ENCODE measurements around the gene PCSK5. TPM values are rescaled to one million over a fixed set of nuclear protein-coding genes. Genes with fewer than 3 reads are reported as not detected.
"Not testable (repeated sequence)": the region's sequence is repeated elsewhere in the genome, so short reads cannot be mapped to it uniquely, and the experiment has no call there.

Gene PCSK5
- total RNA-seq, 1 experiment from 2014 or later: 7.5 TPM

DNA sequence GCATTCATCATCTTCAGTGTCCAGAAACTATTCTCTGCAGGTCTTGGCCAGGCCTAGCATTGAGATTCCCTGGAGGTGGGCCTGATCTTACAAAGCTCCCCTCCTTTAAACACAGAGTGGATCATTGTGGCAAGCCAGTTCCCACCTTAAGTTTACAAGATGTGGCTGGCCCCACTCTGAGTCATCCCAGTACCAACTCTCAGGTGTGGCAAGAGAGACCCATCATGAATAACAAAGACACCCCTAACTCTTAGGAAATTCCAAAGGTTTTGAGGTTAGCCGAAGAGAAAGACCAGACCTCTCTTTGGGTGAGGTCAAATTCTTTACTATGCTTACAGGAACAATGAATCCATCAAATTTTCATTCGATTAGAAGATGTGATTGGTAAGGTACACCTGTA, 425.6 kb downstream of the PCSK5 start:
- Histone ChIP-seq H2AFZ (ENCODE audit: low read length) (no peak overlapping the region), H3K79me1 (ENCODE audit: insufficient read depth, low read depth, low read length, poor library complexity, severe bottlenecking) (no peaks in the 10 kb centered on the region), H4K8ac (replicated peaks; ENCODE audit: insufficient read length, low read depth, low read length) (no peak overlapping the region), H2BK120ac (ENCODE audit: low read depth, low read length, poor library complexity, severe bottlenecking) (no peak overlapping the region), H3K4me1 (ENCODE audit: insufficient read depth, low read length) (no peaks in the 10 kb centered on the region; the same call in 1 of the 2 replicates), H3K9ac (ENCODE audit: extremely low read depth, insufficient read length, low read length) (no peak overlapping the region), H3K79me2 (ENCODE audit: insufficient read depth, low read length) (no peaks in the 10 kb centered on the region), H3K27ac (ENCODE audit: insufficient read length, low read depth, low read length) (no peak overlapping the region), H3K9me3 (ENCODE audit: control insufficient read depth, low read depth, low read length) (no peaks in the 10 kb centered on the region), H4K20me1 (ENCODE audit: control insufficient read depth, insufficient read depth, insufficient read length) (no peaks in the 10 kb centered on the region), H4K91ac (ENCODE audit: insufficient read length, low read depth, low read length) (no peak overlapping the region), H3K27me3 (ENCODE audit: insufficient read depth, low read length) (no peaks in the 10 kb centered on the region), H3K4ac (ENCODE audit: low read depth, low read length) (no peak overlapping the region), H2BK5ac (ENCODE audit: insufficient read length, low read length) (no peak overlapping the region), H3K14ac (ENCODE audit: insufficient read depth, low read length) (no peak overlapping the region), H2BK12ac (ENCODE audit: insufficient read length, low read depth, low read length) (no peak overlapping the region), H3K18ac (ENCODE audit: insufficient read length, low read depth, low read length) (no peak overlapping the region), H3K56ac (ENCODE audit: insufficient read length, low read depth, low read length) (no peak overlapping the region), H4K5ac (ENCODE audit: insufficient read length, low read depth, low read length) (no peak overlapping the region), H2AK5ac (ENCODE audit: insufficient read length, low read length) (no peak overlapping the region), H3K23me2 (ENCODE audit: insufficient read length, low read depth, low read length, poor library complexity, severe bottlenecking) (no peaks in the 10 kb centered on the region), H3K4me2 (ENCODE audit: insufficient read depth, insufficient read length, low read length) (no peak overlapping the region), H3K23ac (ENCODE audit: insufficient read length, low read depth, low read length) (no peak overlapping the region), H2BK15ac (ENCODE audit: low read depth, low read length) (no peak overlapping the region), H3T11ph (ENCODE audit: low read length) (no peak overlapping the region), H2BK20ac (ENCODE audit: low read depth, low read length, poor library complexity, severe bottlenecking) (no peak overlapping the region)
- DNase-seq: no peak
- no peaks in the 10 kb centered on the region for H3K36me3 Mint-ChIP-seq (ENCODE audit: insufficient read depth in 1 of 3, low read depth in 3 of 3)
- no peak overlapping the region for H3K4me3 Mint-ChIP-seq
- no peaks in the 10 kb centered on the region for H3K9me3 Mint-ChIP-seq
- no CpG with 5 or more reads among the region's 2 CpGs for WGBS (ENCODE audit: extremely low coverage, insufficient read length, low lambda C conversion rate)
- peaks cover 6 to 7% of the 10 kb centered on the region in 2 experiments for H3K4me1 Mint-ChIP-seq
- H3K27ac Mint-ChIP-seq: 0 out of 7 replicates have a peak overlapping the region, but pooled peaks of 2 of the 3 experiments have one; percentile 33 to 44
- TF ChIP-seq, protein P1, sequence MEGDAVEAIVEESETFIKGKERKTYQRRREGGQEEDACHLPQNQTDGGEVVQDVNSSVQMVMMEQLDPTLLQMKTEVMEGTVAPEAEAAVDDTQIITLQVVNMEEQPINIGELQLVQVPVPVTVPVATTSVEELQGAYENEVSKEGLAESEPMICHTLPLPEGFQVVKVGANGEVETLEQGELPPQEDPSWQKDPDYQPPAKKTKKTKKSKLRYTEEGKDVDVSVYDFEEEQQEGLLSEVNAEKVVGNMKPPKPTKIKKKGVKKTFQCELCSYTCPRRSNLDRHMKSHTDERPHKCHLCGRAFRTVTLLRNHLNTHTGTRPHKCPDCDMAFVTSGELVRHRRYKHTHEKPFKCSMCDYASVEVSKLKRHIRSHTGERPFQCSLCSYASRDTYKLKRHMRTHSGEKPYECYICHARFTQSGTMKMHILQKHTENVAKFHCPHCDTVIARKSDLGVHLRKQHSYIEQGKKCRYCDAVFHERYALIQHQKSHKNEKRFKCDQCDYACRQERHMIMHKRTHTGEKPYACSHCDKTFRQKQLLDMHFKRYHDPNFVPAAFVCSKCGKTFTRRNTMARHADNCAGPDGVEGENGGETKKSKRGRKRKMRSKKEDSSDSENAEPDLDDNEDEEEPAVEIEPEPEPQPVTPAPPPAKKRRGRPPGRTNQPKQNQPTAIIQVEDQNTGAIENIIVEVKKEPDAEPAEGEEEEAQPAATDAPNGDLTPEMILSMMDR (conservative IDR thresholded peaks at IDR 0.05): no peak
- H3K27me3 Mint-ChIP-seq (ENCODE audit: low read depth): no peaks in the 10 kb centered on the region; the same call in 1 of the 2 replicates

DNA sequence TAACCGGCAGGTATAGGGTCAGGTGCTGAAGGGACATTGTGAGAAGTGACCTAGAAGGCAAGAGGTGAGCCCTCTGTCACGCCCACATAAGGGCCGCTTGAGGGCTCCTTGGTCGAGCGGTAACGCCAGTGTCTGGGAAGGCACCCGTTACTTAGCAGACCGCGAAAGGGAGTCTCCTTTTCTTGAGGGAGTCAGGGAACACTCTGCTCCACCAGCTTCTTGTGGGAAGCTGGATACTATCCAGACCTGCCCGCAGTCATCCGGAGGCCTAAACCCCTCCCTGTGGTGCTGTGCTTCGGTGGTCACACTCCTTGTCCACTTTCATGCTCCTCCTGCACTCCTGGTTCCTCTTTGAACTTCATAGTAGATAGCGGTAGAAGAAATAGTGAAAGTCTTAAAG, 429.0 kb downstream of the PCSK5 start:
- not testable (repeated sequence) for H2BK15ac ChIP-seq (ENCODE audit: low read depth, low read length); H3K14ac ChIP-seq (ENCODE audit: insufficient read depth, low read length); H2AK5ac ChIP-seq (ENCODE audit: insufficient read length, low read length); H3K56ac ChIP-seq (ENCODE audit: insufficient read length, low read depth, low read length); H3K4me3 Mint-ChIP-seq; H4K8ac ChIP-seq (replicated peaks; ENCODE audit: insufficient read length, low read depth, low read length); H2BK120ac ChIP-seq (ENCODE audit: low read depth, low read length, poor library complexity, severe bottlenecking); H3K4ac ChIP-seq (ENCODE audit: low read depth, low read length); H2BK12ac ChIP-seq (ENCODE audit: insufficient read length, low read depth, low read length); H3T11ph ChIP-seq (ENCODE audit: low read length); DNase-seq; H3K23ac ChIP-seq (ENCODE audit: insufficient read length, low read depth, low read length); H4K91ac ChIP-seq (ENCODE audit: insufficient read length, low read depth, low read length); H3K23me2 ChIP-seq (ENCODE audit: insufficient read length, low read depth, low read length, poor library complexity, severe bottlenecking); H3K27me3 Mint-ChIP-seq (ENCODE audit: low read depth); H3K27me3 ChIP-seq (ENCODE audit: insufficient read depth, low read length); H3K18ac ChIP-seq (ENCODE audit: insufficient read length, low read depth, low read length); H2AFZ ChIP-seq (ENCODE audit: low read length); H2BK20ac ChIP-seq (ENCODE audit: low read depth, low read length, poor library complexity, severe bottlenecking); H3K79me2 ChIP-seq (ENCODE audit: insufficient read depth, low read length); H3K9me3 Mint-ChIP-seq; H3K36me3 Mint-ChIP-seq (ENCODE audit: insufficient read depth in 1 of 3, low read depth in 3 of 3); H2BK5ac ChIP-seq (ENCODE audit: insufficient read length, low read length); H3K27ac Mint-ChIP-seq; H3K4me1 ChIP-seq (ENCODE audit: insufficient read depth, low read length); H3K9ac ChIP-seq (ENCODE audit: extremely low read depth, insufficient read length, low read length); H3K9me3 ChIP-seq (ENCODE audit: control insufficient read depth, low read depth, low read length); H3K79me1 ChIP-seq (ENCODE audit: insufficient read depth, low read depth, low read length, poor library complexity, severe bottlenecking); H4K5ac ChIP-seq (ENCODE audit: insufficient read length, low read depth, low read length); H4K20me1 ChIP-seq (ENCODE audit: control insufficient read depth, insufficient read depth, insufficient read length); H3K4me2 ChIP-seq (ENCODE audit: insufficient read depth, insufficient read length, low read length); H3K27ac ChIP-seq (ENCODE audit: insufficient read length, low read depth, low read length)
- peaks cover 13 to 24% of the 10 kb centered on the region in 2 experiments for H3K4me1 Mint-ChIP-seq
- no CpG with 5 or more reads among the region's 13 CpGs for WGBS (ENCODE audit: extremely low coverage, insufficient read length, low lambda C conversion rate)

Measured in H9 (cell line).